GM19035 (cell line): ENCODE data around the gene CTNNA2.

Source experiments
- ATAC-seq: cut with Tn5 transposase; IDR thresholded peaks from one replicate; pipeline ENCODE4 v1.9.1; 2021; ENCODE audit not compliant: unreplicated experiment

Gene CTNNA2

DNA sequence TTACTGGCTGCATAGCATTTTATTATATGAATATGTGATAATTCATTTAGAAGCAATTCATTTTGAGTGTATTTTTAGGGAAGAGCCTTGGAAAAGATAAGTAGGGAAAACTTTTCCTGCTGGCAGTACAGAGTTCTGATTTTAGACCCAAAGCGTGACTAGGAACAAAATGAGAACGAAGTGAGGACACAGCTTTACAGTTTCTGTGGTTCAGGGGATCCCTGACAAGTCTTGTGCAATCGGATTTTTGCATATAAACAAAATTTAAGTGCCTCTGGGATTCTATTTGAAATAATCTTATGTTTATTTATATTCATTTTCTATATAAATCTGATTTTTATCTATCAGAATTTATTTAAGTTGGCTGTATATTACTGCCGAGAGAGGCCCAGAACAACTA is 402.6 kb downstream of the CTNNA2 start:
- ATAC-seq: no peak

GRCh38 chr2:79916285-79916684 is 403.4 kb downstream of the CTNNA2 start:
- ATAC-seq: no peak

DNA sequence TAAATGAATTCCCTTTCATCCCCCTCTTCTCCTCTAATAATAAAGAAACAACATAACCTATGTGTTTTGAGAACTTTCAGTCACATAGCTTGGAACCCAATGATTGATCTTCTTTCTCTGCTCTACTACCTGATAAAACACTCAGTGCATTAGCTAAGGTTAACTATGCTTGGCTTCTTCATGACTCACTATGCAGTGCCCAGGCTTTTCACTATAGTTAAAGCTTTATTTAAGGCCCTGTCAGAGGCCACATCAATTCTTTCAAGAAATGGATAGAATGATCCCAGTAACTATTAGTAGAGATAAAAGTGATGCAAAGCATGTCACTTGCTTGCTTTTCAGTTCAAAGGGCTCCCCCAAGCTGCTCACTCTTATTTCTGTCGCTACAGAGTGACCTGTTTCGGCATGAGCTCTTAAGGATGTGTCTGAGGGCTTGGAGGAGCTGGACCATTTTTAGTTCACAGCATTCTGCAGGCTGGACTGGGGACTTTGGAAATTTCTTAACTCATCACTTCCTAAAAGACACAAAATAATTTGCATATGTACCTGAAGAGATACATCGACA is 407.7 kb downstream of the CTNNA2 start:
- ATAC-seq: no peak

DNA sequence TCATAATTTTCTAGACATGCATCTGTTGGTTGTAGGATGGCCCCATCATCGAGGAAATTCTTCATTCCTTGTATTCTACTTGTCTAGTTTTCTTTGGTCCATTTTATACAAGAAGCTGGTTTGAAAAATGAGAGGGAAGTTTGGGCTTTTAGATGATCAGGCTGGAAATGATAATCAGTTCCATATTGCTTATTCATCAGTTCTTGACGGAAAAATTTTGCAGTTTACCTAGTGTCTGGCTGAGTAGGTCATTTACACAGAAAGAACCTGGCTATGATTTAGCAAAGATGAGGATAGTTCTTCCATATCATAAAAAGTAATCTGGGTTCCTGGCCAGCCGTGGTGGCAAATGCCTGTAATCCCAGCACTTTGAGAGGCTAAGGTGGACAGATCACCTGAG is 416.8 kb downstream of the CTNNA2 start:
- ATAC-seq: no peak

DNA sequence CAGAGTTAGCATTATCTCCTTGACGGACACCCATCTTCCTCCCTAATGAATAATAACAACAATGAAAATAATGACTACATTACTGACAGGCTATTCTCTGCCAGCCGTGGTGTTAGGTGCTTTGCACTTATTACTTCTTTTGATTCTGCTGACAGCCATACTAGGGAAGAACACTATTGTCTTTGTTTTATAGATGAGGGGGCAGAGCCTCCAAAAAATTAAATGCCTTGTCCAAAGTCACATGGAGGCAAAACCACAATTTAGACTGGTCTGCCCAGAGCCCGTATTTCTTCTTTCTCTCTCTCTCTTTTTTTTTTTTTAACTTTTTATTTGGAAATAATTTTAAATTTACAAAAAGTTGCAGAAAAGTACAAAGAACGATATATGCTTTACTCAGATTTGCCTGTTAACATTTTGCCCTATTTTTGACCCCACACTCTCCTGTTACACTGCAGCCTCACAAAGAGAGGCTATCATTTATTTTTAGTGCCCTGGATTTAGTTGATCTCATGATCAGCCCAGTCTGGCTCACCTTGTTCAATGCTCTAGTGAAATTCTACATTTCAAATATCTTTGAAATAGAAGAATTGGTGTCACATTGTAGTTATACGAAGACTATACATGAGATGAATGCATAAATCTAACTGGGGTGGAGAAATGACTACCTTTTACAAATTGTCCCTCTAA is 422.3 kb downstream of the CTNNA2 start:
- ATAC-seq: no peak

DNA sequence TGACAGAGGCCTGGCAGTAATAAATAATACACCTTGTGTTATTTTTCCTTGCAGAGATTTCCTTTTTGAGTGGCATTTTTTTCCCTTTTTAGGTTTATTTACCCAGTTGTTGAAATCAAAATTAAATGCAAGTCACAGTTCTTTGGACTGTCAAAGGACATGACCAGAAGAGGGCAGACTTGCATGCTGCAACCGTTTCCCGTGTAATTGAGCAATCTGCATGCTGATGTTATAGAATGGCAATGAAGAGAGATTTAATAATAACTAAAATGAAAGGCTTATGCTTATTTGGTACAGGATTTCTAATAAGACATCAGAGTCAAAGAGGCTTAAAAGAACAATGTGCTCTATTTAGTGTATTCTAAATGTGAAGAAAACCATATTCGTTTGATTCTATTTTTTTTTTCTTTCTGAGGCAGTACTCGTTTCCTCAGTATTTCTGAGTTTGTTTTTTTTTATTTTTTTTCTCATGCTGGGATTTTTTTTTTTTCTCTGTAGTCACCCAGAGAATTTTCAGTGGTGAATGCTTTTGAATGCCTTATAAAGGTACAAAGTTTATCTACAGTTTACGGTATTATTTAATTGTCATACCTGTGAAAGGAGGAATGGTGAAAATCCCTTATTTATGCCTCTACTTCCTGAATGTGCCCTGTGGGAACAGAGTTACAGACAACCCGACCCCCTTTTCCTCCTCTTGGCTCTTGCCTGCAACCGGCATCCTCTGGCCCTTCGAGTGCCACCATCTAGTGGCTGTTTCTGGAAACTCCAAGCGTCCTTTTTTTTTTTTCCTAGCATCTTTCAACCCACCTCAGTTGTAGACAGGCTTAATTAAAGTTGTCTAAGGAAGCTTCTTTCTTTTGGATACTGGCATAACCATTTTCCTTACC is 423.2 kb downstream of the CTNNA2 start:
- ATAC-seq: peak; percentile 78

DNA sequence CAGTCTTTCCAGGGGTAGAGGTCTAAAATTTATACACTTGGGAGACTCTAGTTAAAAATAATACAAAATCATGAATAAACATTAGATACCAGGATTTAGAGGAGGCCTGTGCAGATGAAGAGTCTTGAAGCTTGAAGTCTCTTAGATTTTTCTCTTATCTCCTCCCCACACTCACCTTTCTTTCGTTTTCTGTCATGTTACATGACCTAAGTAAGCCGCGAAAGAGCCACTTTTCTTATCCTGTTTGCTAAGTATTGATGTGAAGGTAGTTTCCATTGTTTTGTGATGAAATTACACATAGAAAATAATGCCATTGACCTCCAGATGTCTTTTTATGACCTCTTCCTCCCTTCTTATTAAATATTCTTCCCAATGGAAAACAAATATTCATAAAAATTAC is 423.9 kb downstream of the CTNNA2 start:
- ATAC-seq: no peak

- ATAC-seq: no peak
Observed at GRCh38 chr2:79938648-79939047, 425.8 kb downstream of the CTNNA2 start.

GRCh38 chr2:79940364-79940763 is 427.5 kb downstream of the CTNNA2 start:
- ATAC-seq: no peak

DNA sequence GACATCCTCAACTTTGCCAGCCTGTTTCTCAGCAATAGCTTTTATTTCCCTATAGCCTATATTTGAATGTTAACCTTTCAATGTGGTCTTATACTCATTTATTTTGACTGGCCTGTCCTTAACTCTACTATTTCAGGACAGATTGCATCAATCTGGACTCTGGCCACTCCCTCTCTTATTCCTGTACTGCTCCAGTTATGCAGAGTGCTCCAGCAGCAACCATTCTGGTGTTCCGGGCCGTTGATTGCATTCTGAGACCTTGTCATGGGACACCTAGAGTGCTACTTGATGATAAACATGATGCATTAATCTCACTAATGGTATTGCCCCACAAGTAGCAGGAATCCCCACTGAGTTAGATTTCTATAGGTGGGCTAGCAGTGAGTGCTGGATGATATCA is 428.3 kb downstream of the CTNNA2 start:
- ATAC-seq: no peak

- ATAC-seq: no peak
Observed at GRCh38 chr2:79944205-79944604, 431.4 kb downstream of the CTNNA2 start.

DNA sequence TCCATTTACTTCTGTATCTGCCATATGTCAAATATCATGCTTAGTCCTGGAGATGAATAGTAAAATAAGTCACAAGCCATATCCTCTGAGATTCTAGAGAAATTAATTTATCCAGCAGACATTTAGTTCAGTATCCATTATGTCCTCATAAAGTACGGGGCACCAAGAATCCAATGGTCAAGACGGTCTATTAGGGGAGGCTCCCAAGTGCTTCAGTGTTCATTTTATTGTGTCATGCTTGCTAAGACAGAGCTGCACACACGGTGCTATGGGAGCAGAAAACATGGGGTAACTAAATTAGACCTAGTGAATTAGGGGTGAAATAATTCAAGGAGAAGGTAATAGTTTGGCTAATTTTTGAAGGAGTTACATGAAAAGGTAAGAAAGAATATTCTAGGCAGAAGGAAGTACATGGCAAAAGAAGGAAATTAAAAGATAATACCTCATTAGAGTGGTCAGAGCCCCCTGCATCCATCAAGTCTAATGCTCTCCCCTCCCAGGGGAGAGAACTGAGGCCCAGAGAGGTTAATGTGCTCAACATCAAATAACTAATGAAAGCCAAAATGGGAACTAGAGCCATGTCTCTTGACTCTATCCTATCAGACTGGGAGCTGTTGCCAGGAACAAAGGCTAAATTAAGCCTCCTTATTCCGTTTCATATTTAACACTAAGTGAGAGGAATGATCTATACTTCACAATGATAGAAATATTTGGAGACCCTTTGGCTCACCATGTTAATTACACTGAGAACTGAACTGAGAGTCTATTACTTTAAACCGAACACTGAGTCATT is 433.0 kb downstream of the CTNNA2 start:
- ATAC-seq: no peak

DNA sequence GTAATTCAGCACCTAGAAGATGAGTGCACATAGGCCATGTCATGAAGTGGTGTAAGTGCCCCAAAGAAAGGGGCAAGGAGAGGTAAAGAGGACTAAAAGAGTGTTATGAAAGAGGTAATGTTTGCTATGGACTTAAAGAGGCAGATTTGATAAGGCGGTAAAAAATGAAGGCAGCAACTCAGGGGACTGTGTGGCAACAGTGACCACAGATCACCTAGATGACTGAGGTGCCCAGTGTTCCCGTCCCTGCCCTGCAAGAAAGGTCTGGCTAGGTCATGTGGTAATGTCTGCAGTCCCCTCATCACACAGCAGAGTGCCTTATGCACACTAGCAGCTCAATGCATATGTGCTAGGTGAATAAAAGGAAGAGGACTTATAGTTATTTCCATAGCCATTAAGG is 434.9 kb downstream of the CTNNA2 start:
- no peak for ATAC-seq

DNA sequence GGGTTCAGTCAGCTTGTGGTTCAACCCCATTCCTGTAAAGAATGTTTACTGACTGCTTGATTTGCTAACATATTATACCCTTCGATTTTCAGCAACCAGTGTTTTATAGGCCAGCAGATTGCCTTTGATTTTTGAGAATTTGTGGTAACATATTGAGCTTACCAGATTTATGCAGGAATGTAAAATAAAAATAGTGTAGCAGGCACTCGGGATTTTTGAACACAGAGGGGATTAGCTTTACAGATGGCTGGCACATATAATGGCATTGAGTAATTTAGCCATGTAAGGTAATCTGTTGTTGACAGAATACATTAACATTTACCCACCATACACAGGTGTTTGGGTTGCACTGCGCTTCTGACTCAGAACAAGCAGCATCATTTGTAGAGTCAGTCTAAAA is 437.7 kb downstream of the CTNNA2 start:
- ATAC-seq: no peak

DNA sequence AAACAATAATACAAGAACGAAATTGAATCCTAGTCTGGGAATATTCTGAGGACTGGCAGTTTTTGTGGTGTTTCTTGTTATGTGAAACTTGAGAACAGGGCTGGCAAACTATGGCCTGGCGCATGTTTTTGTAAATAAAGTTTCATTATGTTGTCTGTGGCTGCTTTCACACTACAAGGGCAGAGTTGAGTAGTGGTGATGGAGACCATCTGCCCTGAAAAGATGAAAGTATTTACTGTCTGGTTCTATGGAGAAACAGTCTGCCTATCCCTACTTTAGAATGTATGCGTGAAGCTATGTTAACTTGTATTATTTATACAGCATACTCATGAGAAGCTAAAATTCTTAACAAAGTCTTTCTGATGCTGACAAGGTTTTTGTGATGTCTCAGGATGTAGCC is 439.8 kb downstream of the CTNNA2 start:
- ATAC-seq: no peak

DNA sequence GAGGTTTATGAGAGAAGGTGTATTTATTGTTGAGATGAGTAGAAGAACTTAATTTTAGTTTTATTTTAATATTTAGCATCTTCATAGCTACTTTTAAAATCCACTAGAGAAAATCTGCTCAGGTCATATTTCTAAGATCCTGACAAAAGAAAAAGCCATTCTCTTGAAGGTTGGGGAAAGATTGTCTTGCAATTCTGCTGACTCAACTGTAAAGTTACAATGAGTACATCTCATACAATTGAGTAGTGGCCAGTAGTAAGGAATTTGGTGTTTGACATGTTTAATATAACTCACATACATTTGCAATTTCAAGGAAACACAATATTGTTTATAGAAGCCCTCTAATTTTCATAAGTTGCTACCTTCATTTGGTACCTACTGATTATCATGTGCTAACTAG is 447.2 kb downstream of the CTNNA2 start:
- ATAC-seq: no peak

DNA sequence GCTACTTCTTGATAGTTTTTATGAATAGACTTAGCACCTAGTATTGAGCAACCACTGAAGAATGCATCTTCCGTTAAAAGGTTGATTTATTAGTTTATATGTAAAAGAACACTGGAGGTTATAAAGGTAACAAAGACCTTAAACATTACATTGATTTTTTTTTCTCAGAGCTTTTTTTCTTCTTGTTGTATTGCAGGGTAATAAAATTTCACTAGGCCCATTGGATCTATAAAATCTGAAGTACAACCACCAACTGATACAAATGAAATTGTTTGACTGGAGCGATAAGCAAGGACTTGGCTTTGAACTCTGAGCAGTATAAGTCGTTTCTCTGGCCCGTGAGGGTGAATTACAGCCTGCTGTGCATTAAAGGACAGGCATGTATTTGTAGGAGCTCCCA is 447.7 kb downstream of the CTNNA2 start:
- ATAC-seq: no peak

- no peak for ATAC-seq
Observed at GRCh38 chr2:79964966-79965365, 452.1 kb downstream of the CTNNA2 start.

- no peak for ATAC-seq
Observed at GRCh38 chr2:79966369-79966768, 453.5 kb downstream of the CTNNA2 start.

DNA sequence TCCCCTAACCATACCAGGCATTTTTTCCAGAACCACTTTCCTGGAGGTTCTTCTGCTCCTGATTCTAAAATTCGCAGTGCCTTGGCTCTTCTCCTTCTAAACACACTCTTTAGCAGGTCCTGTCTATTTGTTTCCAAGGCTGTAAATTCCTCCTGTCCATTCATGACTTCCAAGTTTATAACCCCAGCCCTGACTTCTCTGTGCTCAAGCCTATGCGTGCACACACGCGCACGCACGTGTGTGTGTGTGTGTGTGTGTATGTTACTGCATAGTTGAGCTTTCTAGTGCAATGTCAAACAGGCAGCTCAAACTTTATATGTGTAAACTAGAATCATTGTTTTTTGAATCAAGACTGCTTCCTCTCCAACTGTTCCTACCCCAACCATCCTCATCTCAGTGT is 454.0 kb downstream of the CTNNA2 start:
- no peak for ATAC-seq

GRCh38 chr2:79971807-79972206 is 459.0 kb downstream of the CTNNA2 start:
- ATAC-seq: no peak
